Adrenal gland (tissue), 5 donors: ENCODE measurements around the gene INPP4B.

Experiments used
- CTCF ChIP-seq, 6 experiments: fragments of 450-650 bp in 4 of 6; fragments of 200-600 bp in 2 of 6; sonication (generic) in 1 of 6; IDR thresholded peaks; 1 replicate in 5 of 6; 2 replicates in 1 of 6; pipeline versions ENCODE4 v1.5.1 to v1.8.0; 2016 to 2021; ENCODE audit warnings: antibody characterized with exemption in 6 of 6, mild to moderate bottlenecking in 2 of 6, moderate library complexity in 1 of 6
- POLR2A ChIP-seq, 2 donors: fragments of 450-650 bp; IDR thresholded peaks; one replicate each; pipeline ENCODE4 v1.6.1; 2017; ENCODE audit warnings: antibody characterized with exemption in 2 of 2, mild to moderate bottlenecking in 2 of 2, moderate library complexity in 1 of 2
- donor health status: DM: no; HTN: no; CAD: no.

GRCh38 chr4:142092941-142093340 lies 753.2 kb downstream of the INPP4B start:
- TF ChIP-seq POLR2A (IDR thresholded peaks at IDR 0.05) (no peak), CTCF (IDR thresholded peaks at IDR 0.05) (no peak)
